Measurements from ENCODE around the gene ROBO2.

The ROBO2 gene

GRCh38 chr3:77197408-77197807 is 157.5 kb downstream of the ROBO2 start:
- DNase-seq = no peak

GRCh38 chr3:77203851-77204250 is 164.0 kb downstream of the ROBO2 start:
- no peak for DNase-seq

GRCh38 chr3:77204788-77205187 is 164.9 kb downstream of the ROBO2 start:
- no peak for DNase-seq

GRCh38 chr3:77207753-77208152 is 167.9 kb downstream of the ROBO2 start:
- DNase-seq = no peak

- DNase-seq = no peak
These were observed 182.8 kb downstream of the ROBO2 start for GRCh38 chr3:77222701-77223100.

GRCh38 chr3:77227567-77227966 is 187.7 kb downstream of the ROBO2 start:
- DNase-seq = no peak

GRCh38 chr3:77232557-77232956 is 192.7 kb downstream of the ROBO2 start:
- DNase-seq = no peak

GRCh38 chr3:77234004-77234403 is 194.1 kb downstream of the ROBO2 start:
- DNase-seq = no peak

GRCh38 chr3:77236118-77236517 is 196.2 kb downstream of the ROBO2 start:
- DNase-seq = no peak

GRCh38 chr3:77240072-77240650 is 200.3 kb downstream of the ROBO2 start:
- DNase-seq = no peak

GRCh38 chr3:77242371-77242770 is 202.5 kb downstream of the ROBO2 start:
- DNase-seq = no peak

GRCh38 chr3:77244981-77245380 is 205.1 kb downstream of the ROBO2 start:
- DNase-seq = no peak

- no peak for DNase-seq
These were observed 207.2 kb downstream of the ROBO2 start for GRCh38 chr3:77247061-77247460.

- no peak for DNase-seq
These were observed 207.9 kb downstream of the ROBO2 start for GRCh38 chr3:77247817-77248216.

GRCh38 chr3:77248420-77248819 is 208.5 kb downstream of the ROBO2 start:
- DNase-seq = no peak

GRCh38 chr3:77251136-77251535 is 211.2 kb downstream of the ROBO2 start:
- DNase-seq = no peak

GRCh38 chr3:77254967-77255831 is 215.3 kb downstream of the ROBO2 start:
- DNase-seq = peak; percentile 67

- DNase-seq = peak; percentile 64
These were observed 216.9 kb downstream of the ROBO2 start for GRCh38 chr3:77256584-77257503.

GRCh38 chr3:77259694-77260093 is 219.8 kb downstream of the ROBO2 start:
- peak; percentile 44 for DNase-seq

- no peak for DNase-seq
These were observed 222.5 kb downstream of the ROBO2 start for GRCh38 chr3:77262361-77262760.

- DNase-seq = no peak
These were observed 227.7 kb downstream of the ROBO2 start for GRCh38 chr3:77267589-77267988.

GRCh38 chr3:77271306-77271705 is 231.4 kb downstream of the ROBO2 start:
- no peak for DNase-seq

- no peak for DNase-seq
These were observed 231.8 kb downstream of the ROBO2 start for GRCh38 chr3:77271711-77272110.
